Measurements from ENCODE around the gene FRZB.

Gene FRZB

DNA sequence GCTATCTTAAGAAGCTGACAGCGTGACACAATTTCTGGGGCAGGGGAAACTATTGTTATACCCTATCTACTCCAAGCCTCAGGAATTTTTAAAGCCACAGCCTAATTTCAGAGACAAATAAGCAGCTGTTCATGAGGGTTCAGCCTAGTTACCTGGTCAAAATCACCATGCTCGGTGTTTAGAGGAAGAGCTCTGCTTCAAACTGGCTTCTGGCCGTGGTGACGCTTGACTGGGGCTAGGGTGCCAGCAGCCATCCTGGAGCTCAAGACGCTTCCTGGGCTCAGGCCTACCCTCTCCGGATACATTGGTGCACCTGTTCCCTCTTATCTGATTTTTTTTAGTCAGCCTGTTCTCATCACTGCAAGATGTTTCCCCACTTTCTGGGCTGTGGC, 41.7 kb downstream of the FRZB start:
- Histone ChIP-seq H3K9ac (ENCODE audit: low read depth in 1 of 2, low read length in 2 of 2) (no peak overlapping the region), H3K36me3 (ENCODE audit: control insufficient read depth in 1 of 2, insufficient read depth in 2 of 2, low read length in 2 of 2) (no peaks in the 10 kb centered on the region), H3K9me3 (ENCODE audit: control insufficient read depth in 1 of 2, low read length in 2 of 2) (no peaks in the 10 kb centered on the region), H3K27me3 (ENCODE audit: control insufficient read depth in 1 of 2, insufficient read depth in 2 of 2, low read length in 2 of 2) (no peaks in the 10 kb centered on the region), H3K4me3 (ENCODE audit: low read depth in 1 of 2, low read length in 2 of 2) (no peak overlapping the region), H3K4me1 (ENCODE audit: control insufficient read depth in 1 of 2, insufficient read depth in 2 of 2, low read length in 2 of 2) (no peaks in the 10 kb centered on the region), H3K27ac (ENCODE audit: low read depth, low read length) (no peak overlapping the region)

GRCh38 chr2:182824056-182824766, 42.2 kb downstream of the FRZB start:
- H3K9ac ChIP-seq (ENCODE audit: low read depth in 1 of 2, low read length in 2 of 2): no peak overlapping the region

DNA sequence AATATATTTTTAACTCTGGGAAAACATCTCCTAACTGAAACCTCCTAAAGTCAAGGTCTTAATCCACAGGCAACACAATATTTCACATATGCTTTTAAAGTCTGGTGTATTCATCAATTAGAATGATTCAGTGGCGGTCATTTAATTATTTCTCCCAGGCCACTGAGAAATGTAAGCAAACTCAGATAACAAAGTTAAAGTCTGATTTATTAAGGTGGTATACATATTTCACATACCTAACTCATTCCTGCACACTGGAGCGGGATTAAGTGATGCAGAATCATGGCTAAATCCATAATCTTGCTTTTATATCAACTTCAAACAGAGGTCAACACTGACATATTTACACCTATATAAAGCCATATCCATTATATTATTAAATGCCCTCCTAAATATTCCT, 43.7 kb downstream of the FRZB start:
- no peaks in the 10 kb centered on the region for H3K4me1 ChIP-seq (ENCODE audit: control insufficient read depth in 1 of 2, insufficient read depth in 2 of 2, low read length in 2 of 2)
- no peaks in the 10 kb centered on the region for H3K27me3 ChIP-seq (ENCODE audit: control insufficient read depth in 1 of 2, insufficient read depth in 2 of 2, low read length in 2 of 2)
- no peak overlapping the region for H3K9ac ChIP-seq (ENCODE audit: low read depth in 1 of 2, low read length in 2 of 2)
- H3K4me3 ChIP-seq (ENCODE audit: low read depth in 1 of 2, low read length in 2 of 2): no peak overlapping the region
- no peaks in the 10 kb centered on the region for H3K9me3 ChIP-seq (ENCODE audit: control insufficient read depth in 1 of 2, low read length in 2 of 2)
- no peak overlapping the region for H3K27ac ChIP-seq (ENCODE audit: low read depth, low read length)
- H3K36me3 ChIP-seq (ENCODE audit: control insufficient read depth in 1 of 2, insufficient read depth in 2 of 2, low read length in 2 of 2): no peaks in the 10 kb centered on the region

More at GRCh38 chr2:182824056-182824766, 42.2 kb downstream of the FRZB start:
- no peak overlapping the region for H3K27ac ChIP-seq (ENCODE audit: low read depth, low read length)
- H3K4me1 ChIP-seq (ENCODE audit: control insufficient read depth in 1 of 2, insufficient read depth in 2 of 2, low read length in 2 of 2): no peaks in the 10 kb centered on the region
- no peaks in the 10 kb centered on the region for H3K9me3 ChIP-seq (ENCODE audit: control insufficient read depth in 1 of 2, low read length in 2 of 2)
- H3K36me3 ChIP-seq (ENCODE audit: control insufficient read depth in 1 of 2, insufficient read depth in 2 of 2, low read length in 2 of 2): no peaks in the 10 kb centered on the region
- H3K4me3 ChIP-seq (ENCODE audit: low read depth in 1 of 2, low read length in 2 of 2): no peak overlapping the region
- no peaks in the 10 kb centered on the region for H3K27me3 ChIP-seq (ENCODE audit: control insufficient read depth in 1 of 2, insufficient read depth in 2 of 2, low read length in 2 of 2)

GRCh38 chr2:182821182-182821581, 45.3 kb downstream of the FRZB start:
- no peaks in the 10 kb centered on the region for H3K4me1 ChIP-seq (ENCODE audit: control insufficient read depth in 1 of 2, insufficient read depth in 2 of 2, low read length in 2 of 2)
- H3K4me3 ChIP-seq (ENCODE audit: low read depth in 1 of 2, low read length in 2 of 2): no peak overlapping the region
- H3K9ac ChIP-seq (ENCODE audit: low read depth in 1 of 2, low read length in 2 of 2): no peak overlapping the region
- H3K36me3 ChIP-seq (ENCODE audit: control insufficient read depth in 1 of 2, insufficient read depth in 2 of 2, low read length in 2 of 2): no peaks in the 10 kb centered on the region
- H3K27ac ChIP-seq (ENCODE audit: low read depth, low read length): no peak overlapping the region
- no peaks in the 10 kb centered on the region for H3K27me3 ChIP-seq (ENCODE audit: control insufficient read depth in 1 of 2, insufficient read depth in 2 of 2, low read length in 2 of 2)
- no peaks in the 10 kb centered on the region for H3K9me3 ChIP-seq (ENCODE audit: control insufficient read depth in 1 of 2, low read length in 2 of 2)

GRCh38 chr2:182819412-182819811, 47.0 kb downstream of the FRZB start:
- no peak overlapping the region for H3K9ac ChIP-seq (ENCODE audit: low read depth in 1 of 2, low read length in 2 of 2)
- no peaks in the 10 kb centered on the region for H3K27me3 ChIP-seq (ENCODE audit: control insufficient read depth in 1 of 2, insufficient read depth in 2 of 2, low read length in 2 of 2)
- H3K4me3 ChIP-seq (ENCODE audit: low read depth in 1 of 2, low read length in 2 of 2): no peak overlapping the region
- no peak overlapping the region for H3K27ac ChIP-seq (ENCODE audit: low read depth, low read length)
- H3K36me3 ChIP-seq (ENCODE audit: control insufficient read depth in 1 of 2, insufficient read depth in 2 of 2, low read length in 2 of 2): no peaks in the 10 kb centered on the region
- no peaks in the 10 kb centered on the region for H3K4me1 ChIP-seq (ENCODE audit: control insufficient read depth in 1 of 2, insufficient read depth in 2 of 2, low read length in 2 of 2)
- no peaks in the 10 kb centered on the region for H3K9me3 ChIP-seq (ENCODE audit: control insufficient read depth in 1 of 2, low read length in 2 of 2)

DNA sequence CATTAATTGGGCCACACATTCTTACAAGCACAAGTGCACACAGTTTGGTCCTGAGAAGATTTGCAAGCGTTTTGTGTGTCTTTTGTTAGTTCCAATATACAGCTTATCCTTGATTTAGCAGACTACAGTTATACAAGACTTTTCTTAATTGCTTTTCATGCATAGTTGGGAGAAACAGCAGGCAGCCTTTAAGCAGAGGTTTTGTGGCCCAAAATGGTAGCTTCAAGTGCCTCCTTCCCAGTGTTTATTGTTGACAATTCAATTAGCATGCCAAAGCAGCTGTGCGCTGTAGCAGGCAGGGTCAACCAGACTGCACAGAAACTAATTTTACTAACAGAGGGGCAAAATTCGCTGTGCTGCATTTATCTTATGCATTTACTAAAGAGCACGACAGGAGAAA, 47.5 kb downstream of the FRZB start:
- H3K27me3 ChIP-seq (ENCODE audit: control insufficient read depth in 1 of 2, insufficient read depth in 2 of 2, low read length in 2 of 2): no peaks in the 10 kb centered on the region
- H3K27ac ChIP-seq (ENCODE audit: low read depth, low read length): no peak overlapping the region
- no peak overlapping the region for H3K4me3 ChIP-seq (ENCODE audit: low read depth in 1 of 2, low read length in 2 of 2)
- H3K4me1 ChIP-seq (ENCODE audit: control insufficient read depth in 1 of 2, insufficient read depth in 2 of 2, low read length in 2 of 2): no peaks in the 10 kb centered on the region
- H3K9ac ChIP-seq (ENCODE audit: low read depth in 1 of 2, low read length in 2 of 2): no peak overlapping the region
- no peaks in the 10 kb centered on the region for H3K9me3 ChIP-seq (ENCODE audit: control insufficient read depth in 1 of 2, low read length in 2 of 2)
- no peaks in the 10 kb centered on the region for H3K36me3 ChIP-seq (ENCODE audit: control insufficient read depth in 1 of 2, insufficient read depth in 2 of 2, low read length in 2 of 2)

GRCh38 chr2:182818501-182818900, 47.9 kb downstream of the FRZB start:
- Histone ChIP-seq H3K4me3 (ENCODE audit: low read depth in 1 of 2, low read length in 2 of 2) (no peak overlapping the region), H3K9ac (ENCODE audit: low read depth in 1 of 2, low read length in 2 of 2) (no peak overlapping the region), H3K27me3 (ENCODE audit: control insufficient read depth in 1 of 2, insufficient read depth in 2 of 2, low read length in 2 of 2) (no peaks in the 10 kb centered on the region), H3K27ac (ENCODE audit: low read depth, low read length) (no peak overlapping the region), H3K4me1 (ENCODE audit: control insufficient read depth in 1 of 2, insufficient read depth in 2 of 2, low read length in 2 of 2) (no peaks in the 10 kb centered on the region), H3K36me3 (ENCODE audit: control insufficient read depth in 1 of 2, insufficient read depth in 2 of 2, low read length in 2 of 2) (no peaks in the 10 kb centered on the region), H3K9me3 (ENCODE audit: control insufficient read depth in 1 of 2, low read length in 2 of 2) (no peaks in the 10 kb centered on the region)

DNA sequence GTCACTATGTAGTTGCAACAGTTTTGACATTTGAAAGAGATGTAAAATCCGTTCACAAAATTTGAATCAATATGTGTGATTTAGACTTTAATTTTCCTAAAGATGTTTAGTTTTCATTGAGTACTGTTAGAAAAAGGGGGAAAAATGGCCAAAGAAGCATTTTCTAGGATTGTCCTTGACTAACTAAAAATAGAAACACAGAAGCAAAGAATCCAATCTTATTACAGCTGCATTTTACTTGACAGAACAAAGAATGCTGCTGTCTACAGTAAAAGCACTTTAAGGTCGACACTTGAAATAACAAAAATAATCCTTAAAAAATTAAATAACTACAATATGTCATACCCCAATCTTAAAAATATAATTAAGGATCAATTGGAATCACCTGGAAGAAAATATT, 48.9 kb downstream of the FRZB start:
- H3K36me3 ChIP-seq (ENCODE audit: control insufficient read depth in 1 of 2, insufficient read depth in 2 of 2, low read length in 2 of 2): no peaks in the 10 kb centered on the region
- no peaks in the 10 kb centered on the region for H3K4me1 ChIP-seq (ENCODE audit: control insufficient read depth in 1 of 2, insufficient read depth in 2 of 2, low read length in 2 of 2)
- no peak overlapping the region for H3K4me3 ChIP-seq (ENCODE audit: low read depth in 1 of 2, low read length in 2 of 2)
- H3K9ac ChIP-seq (ENCODE audit: low read depth in 1 of 2, low read length in 2 of 2): no peak overlapping the region
- no peak overlapping the region for H3K27ac ChIP-seq (ENCODE audit: low read depth, low read length)
- no peaks in the 10 kb centered on the region for H3K9me3 ChIP-seq (ENCODE audit: control insufficient read depth in 1 of 2, low read length in 2 of 2)
- no peaks in the 10 kb centered on the region for H3K27me3 ChIP-seq (ENCODE audit: control insufficient read depth in 1 of 2, insufficient read depth in 2 of 2, low read length in 2 of 2)

GRCh38 chr2:182816866-182817265, 49.6 kb downstream of the FRZB start:
- Histone ChIP-seq H3K9ac (ENCODE audit: low read depth in 1 of 2, low read length in 2 of 2) (no peak overlapping the region), H3K4me3 (ENCODE audit: low read depth in 1 of 2, low read length in 2 of 2) (no peak overlapping the region), H3K27me3 (ENCODE audit: control insufficient read depth in 1 of 2, insufficient read depth in 2 of 2, low read length in 2 of 2) (no peaks in the 10 kb centered on the region), H3K4me1 (ENCODE audit: control insufficient read depth in 1 of 2, insufficient read depth in 2 of 2, low read length in 2 of 2) (no peaks in the 10 kb centered on the region), H3K9me3 (ENCODE audit: control insufficient read depth in 1 of 2, low read length in 2 of 2) (no peaks in the 10 kb centered on the region), H3K36me3 (ENCODE audit: control insufficient read depth in 1 of 2, insufficient read depth in 2 of 2, low read length in 2 of 2) (no peaks in the 10 kb centered on the region), H3K27ac (ENCODE audit: low read depth, low read length) (no peak overlapping the region)

DNA sequence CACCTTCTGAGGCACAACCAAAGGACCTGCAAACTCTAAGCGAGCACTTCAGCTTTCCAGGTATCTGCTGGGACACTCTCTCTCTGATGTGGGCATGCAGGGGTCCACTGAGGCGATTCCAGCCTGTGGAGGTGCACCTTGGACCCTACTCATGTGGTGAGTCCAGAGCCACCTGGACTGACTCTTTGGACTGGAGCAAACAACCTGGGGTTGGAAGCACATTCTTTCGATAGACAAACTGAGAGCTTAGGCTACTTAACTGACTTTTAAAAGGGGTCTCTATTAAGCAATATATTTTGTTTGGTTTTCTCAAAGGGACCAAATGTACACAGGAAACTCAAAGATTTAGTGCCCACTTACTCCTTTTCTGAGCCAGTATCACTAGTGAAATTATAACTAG, 51.6 kb downstream of the FRZB start:
- Histone ChIP-seq H3K4me1 (ENCODE audit: control insufficient read depth in 1 of 2, insufficient read depth in 2 of 2, low read length in 2 of 2) (no peaks in the 10 kb centered on the region), H3K9ac (ENCODE audit: low read depth in 1 of 2, low read length in 2 of 2) (no peak overlapping the region), H3K27ac (ENCODE audit: low read depth, low read length) (no peak overlapping the region), H3K27me3 (ENCODE audit: control insufficient read depth in 1 of 2, insufficient read depth in 2 of 2, low read length in 2 of 2) (no peaks in the 10 kb centered on the region), H3K9me3 (ENCODE audit: control insufficient read depth in 1 of 2, low read length in 2 of 2) (no peaks in the 10 kb centered on the region), H3K4me3 (ENCODE audit: low read depth in 1 of 2, low read length in 2 of 2) (no peak overlapping the region), H3K36me3 (ENCODE audit: control insufficient read depth in 1 of 2, insufficient read depth in 2 of 2, low read length in 2 of 2) (no peaks in the 10 kb centered on the region)

GRCh38 chr2:182814380-182814779, 52.1 kb downstream of the FRZB start:
- no peak overlapping the region for H3K9ac ChIP-seq (ENCODE audit: low read depth in 1 of 2, low read length in 2 of 2)
- no peaks in the 10 kb centered on the region for H3K9me3 ChIP-seq (ENCODE audit: control insufficient read depth in 1 of 2, low read length in 2 of 2)
- H3K27me3 ChIP-seq (ENCODE audit: control insufficient read depth in 1 of 2, insufficient read depth in 2 of 2, low read length in 2 of 2): no peaks in the 10 kb centered on the region
- H3K4me3 ChIP-seq (ENCODE audit: low read depth in 1 of 2, low read length in 2 of 2): no peak overlapping the region
- no peak overlapping the region for H3K27ac ChIP-seq (ENCODE audit: low read depth, low read length)
- H3K36me3 ChIP-seq (ENCODE audit: control insufficient read depth in 1 of 2, insufficient read depth in 2 of 2, low read length in 2 of 2): no peaks in the 10 kb centered on the region
- no peaks in the 10 kb centered on the region for H3K4me1 ChIP-seq (ENCODE audit: control insufficient read depth in 1 of 2, insufficient read depth in 2 of 2, low read length in 2 of 2)

Measured in duodenal mucosa (tissue), 2 donors.